SK-N-MC (cell line): ENCODE data around the gene FCAMR.

Experiments used
- EZH2 ChIP-seq: fragments of 200-600 bp; sonication (generic); IDR thresholded peaks from one replicate; pipeline ENCODE4 v1.6.1; 2017; ENCODE audit warnings: antibody characterized with exemption
- POLR2AphosphoS5 ChIP-seq: IDR thresholded peaks from 2 replicates; pipeline ENCODE4 v1.6.1; 2012; ENCODE audit warnings: mild to moderate bottlenecking, low read depth, low read length, borderline replicate concordance

DNA sequence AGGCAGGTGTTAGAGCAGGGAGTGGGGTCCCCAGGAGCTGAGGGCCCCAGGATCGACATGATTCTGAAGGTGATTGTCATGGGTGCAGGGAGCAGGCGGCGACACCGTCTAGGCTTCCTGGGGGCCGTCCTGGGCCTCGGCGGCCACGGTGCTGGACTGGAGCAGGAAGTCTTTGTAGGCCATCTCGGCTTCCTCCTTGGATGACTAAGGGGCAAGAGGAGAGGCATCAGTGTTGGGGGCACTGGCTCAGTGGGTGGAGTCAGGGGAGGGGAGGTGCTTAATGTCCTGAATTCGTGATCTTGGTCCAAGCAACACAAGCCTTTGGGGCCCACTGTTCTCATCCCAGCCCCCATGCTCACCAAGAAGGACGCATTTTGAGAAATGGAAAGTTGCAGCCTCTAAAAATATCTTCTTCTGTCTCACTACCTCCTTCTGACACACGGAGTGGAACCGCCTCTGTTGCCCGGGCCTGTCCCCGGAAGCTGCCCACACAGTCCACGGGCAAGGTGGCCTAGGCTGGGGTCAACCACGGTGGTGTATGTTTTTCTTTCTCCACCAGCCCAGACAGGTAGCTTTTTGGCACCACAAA lies 40.0 kb downstream of the FCAMR start:
- TF ChIP-seq POLR2AphosphoS5: no peak
- no peak for TF ChIP-seq EZH2
